ENCODE measurements around the gene HOXB5. TPM values are rescaled to one million over a fixed set of nuclear protein-coding genes. Genes with fewer than 3 reads are reported as not detected.

The HOXB5 gene
- total RNA-seq, 1 experiment from 2014 or later: 0.95 TPM

GRCh38 chr17:48550502-48551213, 42.9 kb downstream of the HOXB5 start:
- no peak overlapping the region for H3K4me3 ChIP-seq (ENCODE audit: low read length)

GRCh38 chr17:48549914-48550501, 43.6 kb downstream of the HOXB5 start:
- peaks cover 5% of the 10 kb centered on the region; the same call in 1 of the 2 replicates for H3K4me1 ChIP-seq (ENCODE audit: insufficient read depth, low read length)
- TF ChIP-seq EZH2 (IDR thresholded peaks at IDR 0.05; ENCODE audit: low read length, unreplicated experiment) (no peak), EZH2phosphoT487 (IDR thresholded peaks at IDR 0.05; ENCODE audit: borderline replicate concordance, low read length) (no peak), CTCF (conservative IDR thresholded peaks at IDR 0.05; ENCODE audit: low read depth, low read length) (no peak)
- no TSS peak for BruUV-seq (replicated peaks)
- ChIA-PET CTCF (no interaction called here), POLR2A (ENCODE audit: unreplicated experiment) (no interaction called here)
- H2AFZ ChIP-seq (ENCODE audit: low read length): no peak overlapping the region
- H3K9me3 ChIP-seq (ENCODE audit: low read length): no peaks in the 10 kb centered on the region
- no peaks in the 10 kb centered on the region for H3K27me3 ChIP-seq (ENCODE audit: low read length)
- no peak overlapping the region for H3K27ac ChIP-seq (ENCODE audit: low read length)
- no peaks in the 10 kb centered on the region for H4K20me1 ChIP-seq (ENCODE audit: low read length)
- H3K79me2 ChIP-seq (ENCODE audit: low read length): no peaks in the 10 kb centered on the region; the same call in 1 of the 2 replicates
- H3K9me2 ChIP-seq (replicated peaks; ENCODE audit: low read length): no peaks in the 10 kb centered on the region
- intact Hi-C loops (cut with micrococcal nuclease): no loop called here
- H3K4me2 ChIP-seq (ENCODE audit: low read length): no peak overlapping the region
- ATAC-seq (no peak), DNase-seq (no peak)
- H3K4me3 ChIP-seq (ENCODE audit: low read length): no peak overlapping the region
- H3K36me3 ChIP-seq (ENCODE audit: low read depth, low read length): no peaks in the 10 kb centered on the region
- no peak overlapping the region for H3K9ac ChIP-seq (ENCODE audit: low read length)
- no peaks in the 10 kb centered on the region for H3F3A ChIP-seq (ENCODE audit: low read length, unreplicated experiment)

More at GRCh38 chr17:48550502-48551213, 42.9 kb downstream of the HOXB5 start:
- H3K27me3 ChIP-seq (ENCODE audit: low read length): no peaks in the 10 kb centered on the region
- no peaks in the 10 kb centered on the region for H4K20me1 ChIP-seq (ENCODE audit: low read length)
- H3K27ac ChIP-seq (ENCODE audit: low read length): no peak overlapping the region
- no peak for TF ChIP-seq EZH2phosphoT487 (IDR thresholded peaks at IDR 0.05; ENCODE audit: borderline replicate concordance, low read length)
- TF ChIP-seq EZH2 (IDR thresholded peaks at IDR 0.05; ENCODE audit: low read length, unreplicated experiment): no peak
- no peak for TF ChIP-seq CTCF (conservative IDR thresholded peaks at IDR 0.05; ENCODE audit: low read depth, low read length)
- DNase-seq (no peak), ATAC-seq (no peak)
- H3F3A ChIP-seq (ENCODE audit: low read length, unreplicated experiment): no peaks in the 10 kb centered on the region
- H3K9me3 ChIP-seq (ENCODE audit: low read length): no peaks in the 10 kb centered on the region
- H3K4me1 ChIP-seq (ENCODE audit: insufficient read depth, low read length): peaks cover 6% of the 10 kb centered on the region; the same call in 1 of the 2 replicates
- no peaks in the 10 kb centered on the region for H3K9me2 ChIP-seq (replicated peaks; ENCODE audit: low read length)
- intact Hi-C loops (cut with micrococcal nuclease): no loop called here
- ChIA-PET POLR2A (ENCODE audit: unreplicated experiment) (no interaction called here), CTCF (no interaction called here)
- H3K79me2 ChIP-seq (ENCODE audit: low read length): no peaks in the 10 kb centered on the region; the same call in 1 of the 2 replicates
- no peak overlapping the region for H3K4me2 ChIP-seq (ENCODE audit: low read length)
- no peaks in the 10 kb centered on the region for H3K36me3 ChIP-seq (ENCODE audit: low read depth, low read length)
- H2AFZ ChIP-seq (ENCODE audit: low read length): no peak overlapping the region
- H3K9ac ChIP-seq (ENCODE audit: low read length): no peak overlapping the region
- BruUV-seq (replicated peaks): no TSS peak

GRCh38 chr17:48549281-48549630, 44.3 kb downstream of the HOXB5 start:
- H3F3A ChIP-seq (ENCODE audit: low read length, unreplicated experiment): no peaks in the 10 kb centered on the region
- H4K20me1 ChIP-seq (ENCODE audit: low read length): no peaks in the 10 kb centered on the region
- no peaks in the 10 kb centered on the region for H3K9me3 ChIP-seq (ENCODE audit: low read length)
- intact Hi-C loops (cut with micrococcal nuclease): no loop called here
- H3K27ac ChIP-seq (ENCODE audit: low read length): no peak overlapping the region
- H3K9me2 ChIP-seq (replicated peaks; ENCODE audit: low read length): no peaks in the 10 kb centered on the region
- no peak overlapping the region for H3K4me2 ChIP-seq (ENCODE audit: low read length)
- no peaks in the 10 kb centered on the region for H3K27me3 ChIP-seq (ENCODE audit: low read length)
- H3K79me2 ChIP-seq (ENCODE audit: low read length): no peaks in the 10 kb centered on the region
- ATAC-seq (no peak), DNase-seq (no peak)
- H2AFZ ChIP-seq (ENCODE audit: low read length): no peak overlapping the region
- TF ChIP-seq CTCF (conservative IDR thresholded peaks at IDR 0.05; ENCODE audit: low read depth, low read length) (no peak), EZH2 (IDR thresholded peaks at IDR 0.05; ENCODE audit: low read length, unreplicated experiment) (no peak), EZH2phosphoT487 (IDR thresholded peaks at IDR 0.05; ENCODE audit: borderline replicate concordance, low read length) (no peak)
- CTCF ChIA-PET: interaction anchor here (0.6 kb wide), 2 partner anchors 8 to 198 kb away, joined by 3 read pairs; no protein-coding TSS in a partner anchor
- no peaks in the 10 kb centered on the region for H3K4me1 ChIP-seq (ENCODE audit: insufficient read depth, low read length)
- BruUV-seq (replicated peaks): no TSS peak
- POLR2A ChIA-PET (ENCODE audit: unreplicated experiment): no interaction called here
- no peaks in the 10 kb centered on the region for H3K36me3 ChIP-seq (ENCODE audit: low read depth, low read length)
- H3K4me3 ChIP-seq (ENCODE audit: low read length): no peak overlapping the region
- no peak overlapping the region for H3K9ac ChIP-seq (ENCODE audit: low read length)

Measured in PC-3 (cell line).